ENCODE results near the gene MSRB2. TPM values are rescaled to one million over a fixed set of nuclear protein-coding genes. Genes with fewer than 3 reads are reported as not detected.

The MSRB2 gene
- total and polyA plus RNA-seq, 3 donors from 2014 or later = 14.2 to 16.0 (median 15.7) TPM

DNA sequence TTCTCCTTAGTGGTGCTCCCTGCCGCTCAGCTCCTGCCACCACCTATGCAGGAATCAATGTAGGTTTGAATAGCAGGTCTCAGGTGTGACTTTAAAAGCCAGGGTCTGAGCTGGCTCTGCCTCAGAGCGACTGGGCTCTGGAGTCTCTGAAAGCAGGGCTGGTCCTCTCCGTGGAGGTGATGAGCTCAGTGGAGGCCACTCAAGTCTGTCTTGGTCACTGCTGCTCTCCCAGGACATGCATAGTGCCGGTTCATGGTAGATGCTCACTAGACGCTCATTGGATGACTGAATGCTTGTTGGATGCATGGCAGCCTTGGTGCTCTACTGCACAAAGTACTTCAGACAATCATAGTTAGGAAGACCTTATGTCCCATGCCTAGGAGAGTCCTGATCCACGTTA, 51.7 kb downstream of the MSRB2 start:
- H3K4me1 ChIP-seq = no peaks in the 10 kb centered on the region
- H3K9me3 ChIP-seq = no peaks in the 10 kb centered on the region
- WGBS, 2 donors = 75 to 77% methylated on average over 5 to 6 of the region's 6 CpGs
- H3K4me3 ChIP-seq = no peak overlapping the region
- no peaks in the 10 kb centered on the region for H3K27me3 ChIP-seq
- TF ChIP-seq POLR2A (IDR thresholded peaks at IDR 0.05) = no peak
- TF ChIP-seq, protein P1, sequence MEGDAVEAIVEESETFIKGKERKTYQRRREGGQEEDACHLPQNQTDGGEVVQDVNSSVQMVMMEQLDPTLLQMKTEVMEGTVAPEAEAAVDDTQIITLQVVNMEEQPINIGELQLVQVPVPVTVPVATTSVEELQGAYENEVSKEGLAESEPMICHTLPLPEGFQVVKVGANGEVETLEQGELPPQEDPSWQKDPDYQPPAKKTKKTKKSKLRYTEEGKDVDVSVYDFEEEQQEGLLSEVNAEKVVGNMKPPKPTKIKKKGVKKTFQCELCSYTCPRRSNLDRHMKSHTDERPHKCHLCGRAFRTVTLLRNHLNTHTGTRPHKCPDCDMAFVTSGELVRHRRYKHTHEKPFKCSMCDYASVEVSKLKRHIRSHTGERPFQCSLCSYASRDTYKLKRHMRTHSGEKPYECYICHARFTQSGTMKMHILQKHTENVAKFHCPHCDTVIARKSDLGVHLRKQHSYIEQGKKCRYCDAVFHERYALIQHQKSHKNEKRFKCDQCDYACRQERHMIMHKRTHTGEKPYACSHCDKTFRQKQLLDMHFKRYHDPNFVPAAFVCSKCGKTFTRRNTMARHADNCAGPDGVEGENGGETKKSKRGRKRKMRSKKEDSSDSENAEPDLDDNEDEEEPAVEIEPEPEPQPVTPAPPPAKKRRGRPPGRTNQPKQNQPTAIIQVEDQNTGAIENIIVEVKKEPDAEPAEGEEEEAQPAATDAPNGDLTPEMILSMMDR (IDR thresholded peaks at IDR 0.05) = no peak
- no peak for DNase-seq
- no peak overlapping the region for H3K27ac ChIP-seq
- intact Hi-C loops (cut with DNase I; ENCODE audit: low total_unique reads) = no loop called here
- no peaks in the 10 kb centered on the region for H3K36me3 ChIP-seq (ENCODE audit: low read depth, missing control alignments)

DNA sequence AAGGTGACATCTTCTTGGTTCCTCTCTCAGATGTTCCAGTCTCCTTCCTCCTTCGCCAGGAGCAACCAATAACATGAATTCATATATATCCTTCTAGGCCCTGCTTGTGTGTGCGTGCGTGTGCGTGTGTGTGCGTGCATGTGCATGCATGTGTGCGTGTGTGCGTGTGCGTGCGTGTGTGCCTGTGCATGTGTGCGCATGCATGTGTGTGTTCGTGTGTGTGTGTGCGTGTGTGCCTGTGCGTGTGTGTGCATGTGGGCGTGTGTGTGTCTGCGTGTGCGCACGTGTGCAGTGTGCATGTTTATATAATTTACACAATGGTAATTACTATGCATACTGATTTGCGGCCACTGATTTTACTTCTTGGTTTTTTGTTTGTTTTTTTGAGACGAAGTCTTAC, 52.8 kb downstream of the MSRB2 start:
- no peaks in the 10 kb centered on the region for H3K4me1 ChIP-seq
- no peak for DNase-seq
- no peak overlapping the region for H3K27ac ChIP-seq
- H3K27me3 ChIP-seq = no peaks in the 10 kb centered on the region
- no peaks in the 10 kb centered on the region for H3K36me3 ChIP-seq (ENCODE audit: low read depth, missing control alignments)
- intact Hi-C loops (cut with DNase I; ENCODE audit: low total_unique reads) = no loop called here
- TF ChIP-seq, protein P1 (IDR thresholded peaks at IDR 0.05) = no peak
- no peak for TF ChIP-seq POLR2A (IDR thresholded peaks at IDR 0.05)
- 88 to 89% methylated on average over 19 of the region's 19 CpGs for WGBS, 2 donors
- H3K4me3 ChIP-seq = no peak overlapping the region
- H3K9me3 ChIP-seq = no peaks in the 10 kb centered on the region

DNA sequence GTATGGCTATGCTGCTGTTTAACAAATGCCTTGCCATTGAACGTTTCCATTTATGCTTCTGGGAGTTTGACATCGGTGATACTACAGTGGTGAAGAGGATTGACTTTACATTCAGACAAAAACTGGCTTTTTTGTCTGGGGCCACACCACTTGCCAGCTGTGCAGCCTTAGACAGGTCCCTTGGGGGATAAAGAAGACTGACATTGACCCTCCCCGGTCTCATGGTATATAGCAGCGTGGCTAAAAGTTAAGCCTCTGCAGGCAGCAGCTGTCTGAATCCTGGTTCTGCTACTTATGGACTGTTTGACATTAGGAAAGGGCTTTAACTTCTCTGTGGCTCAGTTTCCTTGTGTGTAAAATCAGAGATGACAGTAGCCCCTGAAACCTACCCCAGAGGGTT, 54.7 kb downstream of the MSRB2 start:
- intact Hi-C loops (cut with DNase I; ENCODE audit: low total_unique reads) = no loop called here
- H3K36me3 ChIP-seq (ENCODE audit: low read depth, missing control alignments) = no peaks in the 10 kb centered on the region
- H3K4me1 ChIP-seq = no peaks in the 10 kb centered on the region
- no peaks in the 10 kb centered on the region for H3K27me3 ChIP-seq
- TF ChIP-seq POLR2A (IDR thresholded peaks at IDR 0.05) = no peak
- TF ChIP-seq, protein P1 (IDR thresholded peaks at IDR 0.05) = no peak
- no peak for DNase-seq
- no peak overlapping the region for H3K27ac ChIP-seq
- no peaks in the 10 kb centered on the region for H3K9me3 ChIP-seq
- no peak overlapping the region for H3K4me3 ChIP-seq
- 90 to 100% methylated on average over 4 of the region's 4 CpGs for WGBS, 2 donors

DNA sequence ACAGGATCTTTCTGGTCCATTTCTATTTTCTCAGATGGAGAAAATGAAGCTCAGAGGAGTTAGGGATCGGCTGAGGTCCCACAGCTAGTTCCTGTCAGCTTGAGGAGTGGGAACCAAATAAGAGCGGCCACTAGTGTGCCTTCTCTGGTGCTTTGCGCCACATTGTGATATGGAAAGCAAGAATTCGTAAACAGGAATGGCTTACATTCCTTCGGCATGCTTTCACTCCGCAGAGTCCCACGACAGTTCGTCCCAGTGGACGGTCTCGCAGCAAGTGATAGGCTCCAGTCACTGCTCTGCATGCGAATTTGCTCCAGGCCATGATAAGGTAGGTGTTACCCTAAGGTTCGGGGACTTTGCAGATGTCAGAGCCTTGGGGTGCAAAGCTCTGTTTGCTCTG, 55.2 kb downstream of the MSRB2 start:
- Histone ChIP-seq H3K9me3 (no peaks in the 10 kb centered on the region), H3K4me3 (no peak overlapping the region), H3K27ac (no peak overlapping the region), H3K36me3 (ENCODE audit: low read depth, missing control alignments) (no peaks in the 10 kb centered on the region), H3K4me1 (no peaks in the 10 kb centered on the region), H3K27me3 (no peaks in the 10 kb centered on the region)
- DNase-seq = no peak
- WGBS, 2 donors = 85 to 88% methylated on average over 11 to 12 of the region's 12 CpGs
- intact Hi-C loops (cut with DNase I; ENCODE audit: low total_unique reads) = no loop called here
- TF ChIP-seq POLR2A (IDR thresholded peaks at IDR 0.05) = no peak
- TF ChIP-seq, protein P1 (IDR thresholded peaks at IDR 0.05) = no peak

DNA sequence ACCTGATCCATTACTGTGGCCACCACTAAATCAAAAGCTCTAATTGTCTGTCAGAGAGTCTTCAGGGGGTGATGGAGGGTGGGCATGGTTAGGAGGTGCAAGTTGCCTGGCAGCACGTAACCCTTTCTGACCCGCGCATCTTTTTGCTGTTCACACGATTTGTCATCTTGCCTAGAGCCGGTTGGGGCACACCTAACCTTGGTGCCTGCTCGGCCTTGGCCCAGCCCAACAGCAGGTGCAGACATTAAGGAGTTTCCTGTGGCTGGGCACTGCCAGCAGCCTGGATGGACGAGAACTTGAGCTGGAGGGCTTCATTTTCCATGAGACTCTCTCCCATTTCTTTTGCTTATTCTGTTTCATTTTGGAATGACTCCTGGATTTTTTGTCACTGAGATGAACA, 55.7 kb downstream of the MSRB2 start:
- H3K27ac ChIP-seq = no peak overlapping the region
- no peaks in the 10 kb centered on the region for H3K27me3 ChIP-seq
- no peaks in the 10 kb centered on the region for H3K36me3 ChIP-seq (ENCODE audit: low read depth, missing control alignments)
- no peaks in the 10 kb centered on the region for H3K9me3 ChIP-seq
- intact Hi-C loops (cut with DNase I; ENCODE audit: low total_unique reads) = no loop called here
- no peaks in the 10 kb centered on the region for H3K4me1 ChIP-seq
- WGBS, 2 donors = 81 to 84% methylated on average over 7 of the region's 7 CpGs
- no peak for DNase-seq
- H3K4me3 ChIP-seq = no peak overlapping the region
- TF ChIP-seq, protein P1 (IDR thresholded peaks at IDR 0.05) = no peak
- TF ChIP-seq POLR2A (IDR thresholded peaks at IDR 0.05) = no peak

Measured in testis (tissue), 3 donors.